K562 (cell line): Measurements from ENCODE around the gene ADIG. TPM values are rescaled to one million over a fixed set of nuclear protein-coding genes. Genes with fewer than 3 reads are reported as not detected.
A peak's percentile ranks its signal among the peaks of the same experiment; 100 is the strongest.

Experiments
- BHLHE40 ChIP-seq: IDR thresholded peaks from 2 replicates; pipeline ENCODE4 v1.6.1; 2011; ENCODE audit warnings: low read length, improper control_type of control experiment
- CEBPG ChIP-seq, 3 experiments: fragments of 200-800 bp in 1 of 3; sonication (Bioruptor generic) in 1 of 3; sonication (generic) in 1 of 3; formaldehyde crosslinking in 1 of 3; IDR thresholded peaks in 2 of 3; conservative IDR thresholded peaks in 1 of 3; 2 replicates each; pipeline versions ENCODE4 v1.6.1 to v1.8.0; 2016 to 2022; ENCODE audit warnings: missing compliant biosample characterization in 2 of 3, missing genetic modification characterization in 2 of 3, mild to moderate bottlenecking in 1 of 3, missing genetic modification reagents in 1 of 3
- CSDE1 ChIP-seq, 2 experiments: fragments of 450-650 bp; IDR thresholded peaks; 2 replicates each; pipeline ENCODE4 v1.6.1; 2016; ENCODE audit warnings: mild to moderate bottlenecking in 1 of 2
- ELF4 ChIP-seq: fragments of 450-650 bp; formaldehyde crosslinking; IDR thresholded peaks from 2 replicates; pipeline ENCODE4 v1.4.0; 2022; ENCODE audit warnings: missing genetic modification characterization
- EP300 ChIP-seq: IDR thresholded peaks from 2 replicates; pipeline ENCODE4 v1.6.1; 2012; ENCODE audit warnings: low read length, improper control_type of control experiment
- ERF ChIP-seq: fragments of 450-650 bp; formaldehyde crosslinking; IDR thresholded peaks from 2 replicates; pipeline ENCODE4 v1.4.0; 2020; ENCODE audit warnings: mild to moderate bottlenecking, mixed read lengths
- MCM2 ChIP-seq: fragments of 450-650 bp; IDR thresholded peaks from 2 replicates; pipeline ENCODE4 v1.6.1; 2017; ENCODE audit warnings: low read depth, mild to moderate bottlenecking
- NRF1 ChIP-seq, 2 experiments: fragments of 450-650 bp; IDR thresholded peaks in 1 of 2; conservative IDR thresholded peaks in 1 of 2; 2 replicates each; pipeline ENCODE4 v1.6.1; 2014; ENCODE audit warnings: mild to moderate bottlenecking in 2 of 2
- OTX1 ChIP-seq: fragments of 450-650 bp; formaldehyde crosslinking; IDR thresholded peaks from 2 replicates; pipeline ENCODE4 v1.4.0; 2022; ENCODE audit warnings: mild to moderate bottlenecking
- POU5F1 ChIP-seq: fragments of 150-350 bp; IDR thresholded peaks from 2 replicates; pipeline ENCODE4 v1.6.1; 2014; ENCODE audit warnings: borderline replicate concordance, low read length, low read depth, mild to moderate bottlenecking; ENCODE audit not compliant: partially characterized antibody
- RHOXF2B ChIP-seq: fragments of 250-450 bp; sonication (Bioruptor Pico); conservative IDR thresholded peaks from 2 replicates; pipeline ENCODE4 v1.5.1; 2021
- TCFL5 ChIP-seq: fragments of 250-450 bp; sonication (Bioruptor Pico); conservative IDR thresholded peaks from 2 replicates; pipeline ENCODE4 v1.6.1; 2021; ENCODE audit warnings: mild to moderate bottlenecking, moderate library complexity, matching md5 sums
- TFAM ChIP-seq: fragments of 250-450 bp; sonication (Bioruptor Pico); conservative IDR thresholded peaks from 2 replicates; pipeline ENCODE4 v1.5.0; 2021; ENCODE audit warnings: mild to moderate bottlenecking, moderate library complexity
- YBX1 ChIP-seq: fragments of 450-650 bp; IDR thresholded peaks from 2 replicates; pipeline ENCODE4 v1.7.1; 2016; ENCODE audit warnings: mild to moderate bottlenecking
- ZBTB17 ChIP-seq: fragments of 450-650 bp; formaldehyde crosslinking; IDR thresholded peaks from 2 replicates; pipeline ENCODE4 v1.4.0; 2020; ENCODE audit warnings: mild to moderate bottlenecking
- ZNF217 ChIP-seq: sonication (generic); formaldehyde crosslinking; IDR thresholded peaks from 2 replicates; pipeline ENCODE4 v1.8.0; 2022; ENCODE audit warnings: mild to moderate bottlenecking, missing genetic modification reagents
- ZNF23 ChIP-seq: fragments of 250-450 bp; sonication (Bioruptor Pico); IDR thresholded peaks from 2 replicates; pipeline ENCODE4 v1.4.0; 2020; ENCODE audit warnings: mild to moderate bottlenecking
- ZNF668 ChIP-seq: fragments of 250-450 bp; sonication (Bioruptor Pico); IDR thresholded peaks from 2 replicates; pipeline ENCODE4 v1.8.0; 2022; ENCODE audit warnings: mild to moderate bottlenecking, inconsistent platforms
- polyA plus RNA-seq, 8 experiments: library from polyadenylated mRNA; depleted of rRNA in 4 of 8; stranded (reverse) in 5 of 8; unstranded in 3 of 8; fragments of >200 nt; fragmentation: Nextera tagmentation in 2 of 8; fragmentation: Illumina TruSeq in 1 of 8; extraction: Ambion mirVana in 2 of 8; extraction: Trizol in 1 of 8; gene quantifications; 2 replicates each; pipeline versions ENCODE4 v1.2.1 to v1.2.3, GENCODE V29; 2011 to 2014; ENCODE audit warnings: inconsistent platforms in 1 of 8, missing spikeins in 1 of 8
- total RNA-seq, 7 experiments: library from RNA; depleted of rRNA in 6 of 7; stranded (reverse); fragments of >200 nt in 6 of 7; fragmentation: Illumina TruSeq in 2 of 7; extraction: Trizol in 2 of 7; gene quantifications; 2 replicates each; pipeline versions ENCODE4 v1.2.1 to v1.2.3, GENCODE V29; 2011 to 2021; ENCODE audit warnings: low replicate concordance in 1 of 7
- TF ChIP-seq, protein P1 (sequence below): fragments of 450-650 bp; IDR thresholded peaks from one replicate; pipeline ENCODE4 v1.6.1; 2018; ENCODE audit warnings: mild to moderate bottlenecking, moderate library complexity; ENCODE audit not compliant: partially characterized antibody
- TF ChIP-seq, protein P2 (sequence below): fragments of 450-650 bp; conservative IDR thresholded peaks from 2 replicates; pipeline ENCODE4 v1.6.1; 2016; ENCODE audit warnings: missing genetic modification characterization, low read depth, mild to moderate bottlenecking, missing compliant biosample characterization, moderate library complexity
- TF ChIP-seq, protein P3 (sequence below): fragments of 250-450 bp; sonication (Bioruptor Pico); IDR thresholded peaks from 2 replicates; pipeline ENCODE4 v1.8.0; 2021; ENCODE audit warnings: borderline replicate concordance, mild to moderate bottlenecking, moderate library complexity; ENCODE audit not compliant: poor library complexity, severe bottlenecking
- TF ChIP-seq, protein P4 (sequence below), 3 experiments: fragments of 200-800 bp in 1 of 3; sonication (Bioruptor generic) in 1 of 3; sonication (generic) in 1 of 3; formaldehyde crosslinking in 1 of 3; IDR thresholded peaks; 2 replicates each; pipeline versions ENCODE4 v1.6.1 to v1.8.0; 2016 to 2022; ENCODE audit warnings: mild to moderate bottlenecking in 2 of 3, missing compliant biosample characterization in 2 of 3, missing genetic modification characterization in 2 of 3, missing genetic modification reagents in 1 of 3
- TF ChIP-seq, protein P5 (sequence below): fragments of 250-450 bp; sonication (Bioruptor Pico); IDR thresholded peaks from 2 replicates; pipeline ENCODE4 v1.5.0; 2021; ENCODE audit warnings: mild to moderate bottlenecking, borderline replicate concordance

The ADIG gene
- total and polyA plus RNA-seq, 9 of the 15 experiments (the other 6 are each of a cell fraction or from before 2014, with no cell fraction given) = not detected

DNA sequence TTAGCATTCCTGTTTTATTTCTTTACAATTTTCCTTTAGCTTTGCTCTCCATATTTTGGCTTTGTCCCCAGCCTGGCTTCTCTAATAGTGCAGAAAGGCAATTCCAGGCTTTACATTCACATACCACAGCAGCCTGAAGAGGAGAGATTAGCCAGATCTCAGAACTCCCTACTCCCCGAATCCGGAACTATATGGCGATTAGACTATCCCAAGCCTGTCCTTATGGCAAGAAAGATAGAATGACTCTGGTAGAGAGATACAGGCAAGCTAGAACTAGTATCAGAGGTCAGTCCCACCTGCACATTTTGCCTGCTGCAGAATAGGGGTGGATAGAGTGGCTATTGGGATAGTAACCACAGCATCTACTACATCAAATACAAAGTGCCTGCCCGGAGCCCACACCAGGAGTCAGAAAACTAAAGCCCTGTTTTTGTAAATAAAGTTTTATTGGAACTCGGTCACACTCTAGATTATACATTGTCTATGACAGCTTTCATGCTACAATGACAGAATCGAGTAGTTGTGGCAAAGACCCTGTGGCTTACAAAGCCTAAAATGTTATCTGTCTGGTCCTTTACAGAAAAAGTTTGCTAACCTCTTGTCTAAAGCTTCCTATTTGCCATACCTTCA lies 17.1 kb upstream of the ADIG start (continued):
- TF ChIP-seq, protein P1, sequence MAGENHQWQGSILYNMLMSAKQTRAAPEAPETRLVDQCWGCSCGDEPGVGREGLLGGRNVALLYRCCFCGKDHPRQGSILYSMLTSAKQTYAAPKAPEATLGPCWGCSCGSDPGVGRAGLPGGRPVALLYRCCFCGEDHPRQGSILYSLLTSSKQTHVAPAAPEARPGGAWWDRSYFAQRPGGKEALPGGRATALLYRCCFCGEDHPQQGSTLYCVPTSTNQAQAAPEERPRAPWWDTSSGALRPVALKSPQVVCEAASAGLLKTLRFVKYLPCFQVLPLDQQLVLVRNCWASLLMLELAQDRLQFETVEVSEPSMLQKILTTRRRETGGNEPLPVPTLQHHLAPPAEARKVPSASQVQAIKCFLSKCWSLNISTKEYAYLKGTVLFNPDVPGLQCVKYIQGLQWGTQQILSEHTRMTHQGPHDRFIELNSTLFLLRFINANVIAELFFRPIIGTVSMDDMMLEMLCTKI = no peak
- TF ChIP-seq ZNF23 (no peak), ZBTB17 (no peak), POU5F1 (no peak), ELF4 (CRISPR knock-in tag) (peak; percentile 81), EP300 (peak; percentile 84), ZNF217 (CRISPR knock-in tag) (no peak), BHLHE40 (no peak), TFAM (CRISPR knock-in tag) (no peak), CEBPG (CRISPR knock-in tag; IDR thresholded peaks at IDR 0.05) (no peak), CEBPG (tag; conservative IDR thresholded peaks at IDR 0.05 in 1 of 2, IDR thresholded peaks at IDR 0.05 in 1 of 2) (no peak), TCFL5 (CRISPR knock-in tag) (no peak), ZNF668 (CRISPR knock-in tag) (no peak), NRF1 (conservative IDR thresholded peaks at IDR 0.05 in 1 of 2, IDR thresholded peaks at IDR 0.05 in 1 of 2) (no peak), MCM2 (no peak), RHOXF2B (CRISPR knock-in tag) (no peak), OTX1 (CRISPR knock-in tag) (no peak), CSDE1 (IDR thresholded peaks at IDR 0.05) (no peak), YBX1 (no peak), ERF (CRISPR knock-in tag) (no peak)
- TF ChIP-seq, protein P2, sequence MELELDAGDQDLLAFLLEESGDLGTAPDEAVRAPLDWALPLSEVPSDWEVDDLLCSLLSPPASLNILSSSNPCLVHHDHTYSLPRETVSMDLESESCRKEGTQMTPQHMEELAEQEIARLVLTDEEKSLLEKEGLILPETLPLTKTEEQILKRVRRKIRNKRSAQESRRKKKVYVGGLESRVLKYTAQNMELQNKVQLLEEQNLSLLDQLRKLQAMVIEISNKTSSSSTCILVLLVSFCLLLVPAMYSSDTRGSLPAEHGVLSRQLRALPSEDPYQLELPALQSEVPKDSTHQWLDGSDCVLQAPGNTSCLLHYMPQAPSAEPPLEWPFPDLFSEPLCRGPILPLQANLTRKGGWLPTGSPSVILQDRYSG (tag) = no peak
- TF ChIP-seq, protein P3, sequence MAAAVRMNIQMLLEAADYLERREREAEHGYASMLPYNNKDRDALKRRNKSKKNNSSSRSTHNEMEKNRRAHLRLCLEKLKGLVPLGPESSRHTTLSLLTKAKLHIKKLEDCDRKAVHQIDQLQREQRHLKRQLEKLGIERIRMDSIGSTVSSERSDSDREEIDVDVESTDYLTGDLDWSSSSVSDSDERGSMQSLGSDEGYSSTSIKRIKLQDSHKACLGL (CRISPR knock-in tag) = no peak
- TF ChIP-seq, protein P4, sequence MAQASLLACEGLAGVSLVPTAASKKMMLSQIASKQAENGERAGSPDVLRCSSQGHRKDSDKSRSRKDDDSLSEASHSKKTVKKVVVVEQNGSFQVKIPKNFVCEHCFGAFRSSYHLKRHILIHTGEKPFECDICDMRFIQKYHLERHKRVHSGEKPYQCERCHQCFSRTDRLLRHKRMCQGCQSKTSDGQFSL (CRISPR knock-in tag; IDR thresholded peaks at IDR 0.05) = no peak
- TF ChIP-seq, protein P4 (tag; IDR thresholded peaks at IDR 0.05) = no peak
- TF ChIP-seq, protein P5, sequence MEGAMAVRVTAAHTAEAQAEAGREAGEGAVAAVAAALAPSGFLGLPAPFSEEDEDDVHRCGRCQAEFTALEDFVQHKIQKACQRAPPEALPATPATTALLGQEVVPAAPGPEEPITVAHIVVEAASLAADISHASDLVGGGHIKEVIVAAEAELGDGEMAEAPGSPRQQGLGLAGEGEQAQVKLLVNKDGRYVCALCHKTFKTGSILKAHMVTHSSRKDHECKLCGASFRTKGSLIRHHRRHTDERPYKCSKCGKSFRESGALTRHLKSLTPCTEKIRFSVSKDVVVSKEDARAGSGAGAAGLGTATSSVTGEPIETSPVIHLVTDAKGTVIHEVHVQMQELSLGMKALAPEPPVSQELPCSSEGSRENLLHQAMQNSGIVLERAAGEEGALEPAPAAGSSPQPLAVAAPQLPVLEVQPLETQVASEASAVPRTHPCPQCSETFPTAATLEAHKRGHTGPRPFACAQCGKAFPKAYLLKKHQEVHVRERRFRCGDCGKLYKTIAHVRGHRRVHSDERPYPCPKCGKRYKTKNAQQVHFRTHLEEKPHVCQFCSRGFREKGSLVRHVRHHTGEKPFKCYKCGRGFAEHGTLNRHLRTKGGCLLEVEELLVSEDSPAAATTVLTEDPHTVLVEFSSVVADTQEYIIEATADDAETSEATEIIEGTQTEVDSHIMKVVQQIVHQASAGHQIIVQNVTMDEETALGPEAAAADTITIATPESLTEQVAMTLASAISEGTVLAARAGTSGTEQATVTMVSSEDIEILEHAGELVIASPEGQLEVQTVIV (CRISPR knock-in tag) = no peak
